SU-DHL-6 (cell line): ENCODE results near the gene CPNE4.

Source experiments
- H2AFZ ChIP-seq: fragments of 200-600 bp; sonication (generic); 2 replicates; pipeline ENCODE4 v1.6.1; 2014; ENCODE audit warnings: low read depth, mild to moderate bottlenecking, moderate library complexity, mixed read lengths, antibody characterized with exemption, low read length; ENCODE audit not compliant: severe bottlenecking
- H3F3A ChIP-seq: fragments of 200-600 bp; shearing (Covaris generic); 2 replicates; pipeline ENCODE4 v1.6.0; 2016; ENCODE audit warnings: antibody characterized with exemption, mild to moderate bottlenecking; ENCODE audit not compliant: insufficient read depth
- H3K27ac ChIP-seq: fragments of 200-600 bp; sonication (generic); 2 replicates; pipeline ENCODE4 v1.5.1; 2016; ENCODE audit warnings: low read depth, mild to moderate bottlenecking, low read length, moderate library complexity, mixed read lengths
- H3K27me3 ChIP-seq: fragments of 200-600 bp; sonication (generic), shearing (Covaris generic); 2 replicates; pipeline ENCODE4 v1.6.0; 2014; ENCODE audit warnings: mild to moderate bottlenecking, low read length
- H3K36me3 ChIP-seq: fragments of 200-600 bp; sonication (generic); 2 replicates; pipeline ENCODE4 v1.6.1; 2014; ENCODE audit warnings: mild to moderate bottlenecking, low read length, mixed read lengths
- H3K4me2 ChIP-seq: fragments of 300-600, 200-600 bp; shearing (Covaris generic), sonication (generic); 2 replicates; pipeline ENCODE4 v1.6.0; 2014; ENCODE audit warnings: low read length, low read depth, mild to moderate bottlenecking; ENCODE audit not compliant: poor library complexity, severe bottlenecking
- H3K4me3 ChIP-seq: fragments of 200-600 bp; sonication (generic); 2 replicates; pipeline ENCODE4 v1.5.1; 2014; ENCODE audit warnings: antibody characterized with exemption, low read length, mild to moderate bottlenecking, mixed read lengths; ENCODE audit not compliant: insufficient read depth, poor library complexity, severe bottlenecking
- H3K79me2 ChIP-seq: fragments of 200-600 bp; sonication (generic); 2 replicates; pipeline ENCODE4 v1.6.1; 2014; ENCODE audit warnings: mild to moderate bottlenecking, low read length, moderate library complexity; ENCODE audit not compliant: insufficient read depth
- H3K9ac ChIP-seq: fragments of 200-600 bp; sonication (generic); 2 replicates; pipeline ENCODE4 v1.7.0; 2014; ENCODE audit warnings: mild to moderate bottlenecking, low read length
- H3K9me2 ChIP-seq: fragments of 200-600 bp; sonication (generic); replicated peaks from 2 replicates; pipeline ENCODE4 v1.6.1; 2014; ENCODE audit warnings: low read length; ENCODE audit not compliant: insufficient read depth
- H3K9me3 ChIP-seq: fragments of 200-600 bp; sonication (generic); 2 replicates; pipeline ENCODE4 v1.6.1; 2014; ENCODE audit warnings: low read length, mixed read lengths; ENCODE audit not compliant: insufficient read depth
- H4K20me1 ChIP-seq: fragments of 200-600 bp; sonication (generic); 2 replicates; pipeline ENCODE4 v1.6.1; 2014; ENCODE audit warnings: low read depth, mild to moderate bottlenecking, antibody characterized with exemption, low read length, moderate library complexity, mixed read lengths
- EZH2phosphoT487 ChIP-seq: fragments of 200-600 bp; sonication (generic), shearing (Covaris generic); conservative IDR thresholded peaks from 2 replicates; pipeline ENCODE4 v1.6.1; 2018; ENCODE audit warnings: mild to moderate bottlenecking, antibody characterized with exemption, low read length, moderate library complexity, mixed read lengths
- TF ChIP-seq, protein P1 (sequence below): fragments of 200-600 bp; sonication (generic); IDR thresholded peaks from one replicate; pipeline ENCODE4 v1.5.1; 2017; ENCODE audit warnings: antibody characterized with exemption, mild to moderate bottlenecking, low read length, moderate library complexity; ENCODE audit not compliant: insufficient read depth, poor library complexity, severe bottlenecking

The CPNE4 gene

GRCh38 chr3:132007617-132008016 lies 27.2 kb downstream of the CPNE4 start:
- Histone ChIP-seq H2AFZ (no peak overlapping the region), H3K4me2 (no peak overlapping the region), H3K27me3 (no peaks in the 10 kb centered on the region), H3K4me3 (no peak overlapping the region), H4K20me1 (no peaks in the 10 kb centered on the region), H3K9me2 (no peaks in the 10 kb centered on the region), H3K36me3 (no peaks in the 10 kb centered on the region), H3K9me3 (no peaks in the 10 kb centered on the region), H3K9ac (no peak overlapping the region), H3F3A (no peaks in the 10 kb centered on the region), H3K27ac (no peak overlapping the region), H3K79me2 (no peaks in the 10 kb centered on the region)
- no peak for TF ChIP-seq EZH2phosphoT487
- TF ChIP-seq, protein P1, sequence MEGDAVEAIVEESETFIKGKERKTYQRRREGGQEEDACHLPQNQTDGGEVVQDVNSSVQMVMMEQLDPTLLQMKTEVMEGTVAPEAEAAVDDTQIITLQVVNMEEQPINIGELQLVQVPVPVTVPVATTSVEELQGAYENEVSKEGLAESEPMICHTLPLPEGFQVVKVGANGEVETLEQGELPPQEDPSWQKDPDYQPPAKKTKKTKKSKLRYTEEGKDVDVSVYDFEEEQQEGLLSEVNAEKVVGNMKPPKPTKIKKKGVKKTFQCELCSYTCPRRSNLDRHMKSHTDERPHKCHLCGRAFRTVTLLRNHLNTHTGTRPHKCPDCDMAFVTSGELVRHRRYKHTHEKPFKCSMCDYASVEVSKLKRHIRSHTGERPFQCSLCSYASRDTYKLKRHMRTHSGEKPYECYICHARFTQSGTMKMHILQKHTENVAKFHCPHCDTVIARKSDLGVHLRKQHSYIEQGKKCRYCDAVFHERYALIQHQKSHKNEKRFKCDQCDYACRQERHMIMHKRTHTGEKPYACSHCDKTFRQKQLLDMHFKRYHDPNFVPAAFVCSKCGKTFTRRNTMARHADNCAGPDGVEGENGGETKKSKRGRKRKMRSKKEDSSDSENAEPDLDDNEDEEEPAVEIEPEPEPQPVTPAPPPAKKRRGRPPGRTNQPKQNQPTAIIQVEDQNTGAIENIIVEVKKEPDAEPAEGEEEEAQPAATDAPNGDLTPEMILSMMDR, result no peak

- Histone ChIP-seq H3F3A (no peaks in the 10 kb centered on the region), H4K20me1 (no peaks in the 10 kb centered on the region), H3K9me2 (no peaks in the 10 kb centered on the region), H3K9me3 (no peaks in the 10 kb centered on the region), H3K27me3 (no peaks in the 10 kb centered on the region), H3K4me3 (no peak overlapping the region), H2AFZ (no peak overlapping the region), H3K79me2 (no peaks in the 10 kb centered on the region), H3K36me3 (no peaks in the 10 kb centered on the region), H3K4me2 (no peak overlapping the region), H3K9ac (no peak overlapping the region), H3K27ac (no peak overlapping the region)
- TF ChIP-seq EZH2phosphoT487, result no peak
- TF ChIP-seq, protein P1, result peak; percentile 61
Measured at GRCh38 chr3:132006605-132007204, 28.1 kb downstream of the CPNE4 start.

- H3K79me2 ChIP-seq, result no peaks in the 10 kb centered on the region
- H3K27ac ChIP-seq, result no peak overlapping the region
- H3K36me3 ChIP-seq, result no peaks in the 10 kb centered on the region
- H3K4me2 ChIP-seq, result no peak overlapping the region
- H3K9me2 ChIP-seq, result no peaks in the 10 kb centered on the region
- no peaks in the 10 kb centered on the region for H3F3A ChIP-seq
- no peaks in the 10 kb centered on the region for H3K9me3 ChIP-seq
- no peak overlapping the region for H3K9ac ChIP-seq
- no peak overlapping the region for H2AFZ ChIP-seq
- H3K4me3 ChIP-seq, result no peak overlapping the region
- no peaks in the 10 kb centered on the region for H4K20me1 ChIP-seq
- no peaks in the 10 kb centered on the region for H3K27me3 ChIP-seq
- TF ChIP-seq EZH2phosphoT487, result no peak
- TF ChIP-seq, protein P1, result no peak
Measured at GRCh38 chr3:132004571-132004970, 30.2 kb downstream of the CPNE4 start.
